Activated CD4-positive, alpha-beta memory T cell treated with anti-CD3 and anti-CD28 coated beads, Interleukin-2, amount 10 ng/mL, durations not matched to agents 7 days and 5 days (primary cell): Measurements from ENCODE around the gene BRAP. TPM values are rescaled to one million over a fixed set of nuclear protein-coding genes. Genes with fewer than 3 reads are reported as not detected.
"Not testable (repeated sequence)": the region's sequence is repeated elsewhere in the genome, so short reads cannot be mapped to it uniquely, and the experiment has no call there.

Experiments used
- CTCF ChIA-PET: fragments of 350-600 bp; sonication (Branson Sonifier 250); formaldehyde crosslinking; loops from one replicate; lab custom pipeline; 2021; ENCODE audit warnings: antibody characterized with exemption, inconsistent platforms; lab: Charles Lee
- POLR2A ChIA-PET: fragments of 350-600 bp; sonication (Branson Sonifier 250); formaldehyde crosslinking; loops from one replicate; lab custom pipeline; 2021; ENCODE audit warnings: antibody characterized with exemption; lab: Charles Lee
- DNase-seq: peaks from one replicate; pipeline ENCODE4 v3.0.0-alpha.2; 2020
- H3K27ac Mint-ChIP-seq: one replicate; pipeline ENCODE4 v1.8.0; 2021; ENCODE audit warnings: mild to moderate bottlenecking, mixed read lengths
- H3K27me3 Mint-ChIP-seq: one replicate; pipeline ENCODE4 v1.8.0; 2021; ENCODE audit warnings: mixed read lengths
- H3K36me3 Mint-ChIP-seq: one replicate; pipeline ENCODE4 v1.8.0; 2021; ENCODE audit warnings: low read depth, mixed read lengths
- H3K4me1 Mint-ChIP-seq: one replicate; pipeline ENCODE4 v1.8.0; 2021; ENCODE audit warnings: mixed read lengths
- H3K4me3 Mint-ChIP-seq: one replicate; pipeline ENCODE4 v1.8.0; 2021; ENCODE audit warnings: mild to moderate bottlenecking, mixed read lengths
- H3K9me3 Mint-ChIP-seq: one replicate; pipeline ENCODE4 v1.8.0; 2021; ENCODE audit warnings: mixed read lengths
- total RNA-seq, 2 experiments: library from RNA; stranded (reverse); gene quantifications; one replicate each; pipeline ENCODE4 v1.2.3, GENCODE V29; 2021

Gene BRAP
- total RNA-seq, 2 experiments from 2014 or later: 18.1 to 19.4 TPM

- no peak for DNase-seq
- no peak overlapping the region for H3K4me3 Mint-ChIP-seq
- H3K36me3 Mint-ChIP-seq: no peaks in the 10 kb centered on the region
- H3K27me3 Mint-ChIP-seq: no peaks in the 10 kb centered on the region
- POLR2A ChIA-PET: no interaction called here
- no peak overlapping the region for H3K27ac Mint-ChIP-seq
- H3K9me3 Mint-ChIP-seq: no peaks in the 10 kb centered on the region
- CTCF ChIA-PET: interaction anchor here (0.9 kb wide), 1 partner anchor 232 kb away, joined by 3 read pairs; no protein-coding TSS in a partner anchor
- no peaks in the 10 kb centered on the region for H3K4me1 Mint-ChIP-seq
Observed at GRCh38 chr12:111628505-111629260, 57.1 kb downstream of the BRAP start.

DNA sequence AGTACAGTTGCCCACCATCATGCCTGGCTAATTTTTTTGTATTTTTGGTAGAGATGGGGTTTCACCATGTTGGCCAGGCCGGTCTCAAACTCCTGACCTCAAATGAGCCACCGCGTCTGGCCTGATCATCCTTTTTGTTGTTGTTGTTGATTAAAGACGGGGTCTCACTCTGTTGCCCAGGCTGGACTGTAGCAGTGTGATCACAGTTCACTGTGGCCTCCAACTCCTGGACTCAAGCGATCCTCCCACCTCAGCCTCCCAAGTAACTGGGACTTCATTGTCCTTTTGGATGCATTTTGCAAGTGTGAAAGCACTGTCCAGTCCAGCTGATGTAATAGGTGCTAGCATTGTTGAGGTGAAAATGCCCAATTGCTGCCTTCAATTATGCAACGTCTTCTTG lies 59.5 kb downstream of the BRAP start:
- no peaks in the 10 kb centered on the region for H3K9me3 Mint-ChIP-seq
- CTCF ChIA-PET: no interaction called here

DNA sequence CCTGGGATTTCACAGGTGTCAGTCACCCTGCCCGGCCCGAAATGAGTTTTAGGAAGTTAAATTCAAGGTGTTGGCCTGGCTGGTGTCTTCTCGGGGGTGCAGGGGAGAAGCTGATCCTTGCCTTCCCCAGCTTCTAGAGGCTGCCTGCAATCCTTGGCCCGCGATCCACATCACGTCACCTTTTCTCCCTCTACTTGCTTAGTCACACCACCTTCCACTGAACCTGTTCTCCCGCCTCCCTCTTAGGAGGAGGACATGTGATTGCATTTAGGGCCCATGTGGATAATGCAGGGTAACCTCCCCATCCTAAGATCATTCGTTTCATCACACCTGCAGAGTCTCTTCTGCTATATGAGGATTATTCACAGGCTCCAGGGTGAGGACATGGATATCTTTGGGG lies 61.2 kb downstream of the BRAP start:
- CTCF ChIA-PET: no interaction called here
- no peak for DNase-seq
- H3K36me3 Mint-ChIP-seq: no peaks in the 10 kb centered on the region
- no peak overlapping the region for H3K4me3 Mint-ChIP-seq
- H3K27me3 Mint-ChIP-seq: peaks cover 3% of the 10 kb centered on the region
- H3K4me1 Mint-ChIP-seq: no peaks in the 10 kb centered on the region
- no peaks in the 10 kb centered on the region for H3K9me3 Mint-ChIP-seq
- H3K27ac Mint-ChIP-seq: no peak overlapping the region
- POLR2A ChIA-PET: no interaction called here

More for the DNA sequence above, 59.5 kb downstream of the BRAP start:
- Mint-ChIP-seq H3K4me1 (no peaks in the 10 kb centered on the region), H3K27me3 (no peaks in the 10 kb centered on the region), H3K27ac (no peak overlapping the region), H3K36me3 (no peaks in the 10 kb centered on the region), H3K4me3 (no peak overlapping the region)
- no peak for DNase-seq
- POLR2A ChIA-PET: no interaction called here

- H3K4me3 Mint-ChIP-seq, CTCF ChIA-PET, H3K27ac Mint-ChIP-seq, H3K9me3 Mint-ChIP-seq, H3K4me1 Mint-ChIP-seq, H3K27me3 Mint-ChIP-seq, POLR2A ChIA-PET, H3K36me3 Mint-ChIP-seq, DNase-seq: not testable (repeated sequence)
Observed at GRCh38 chr12:111617841-111618240, 67.9 kb downstream of the BRAP start.

GRCh38 chr12:111616177-111616623 lies 69.6 kb downstream of the BRAP start:
- CTCF ChIA-PET: no interaction called here
- Mint-ChIP-seq H3K27me3 (peaks cover 3% of the 10 kb centered on the region), H3K27ac (no peak overlapping the region), H3K36me3 (no peaks in the 10 kb centered on the region), H3K4me3 (no peak overlapping the region), H3K9me3 (no peaks in the 10 kb centered on the region), H3K4me1 (peaks cover 7% of the 10 kb centered on the region)
- POLR2A ChIA-PET: no interaction called here
- DNase-seq: no peak

GRCh38 chr12:111607239-111607638 lies 78.5 kb downstream of the BRAP start:
- POLR2A ChIA-PET: no interaction called here
- no peak overlapping the region for H3K27ac Mint-ChIP-seq
- DNase-seq: no peak
- CTCF ChIA-PET: interaction anchor here (1.1 kb wide), 1 partner anchor 16 kb away, joined by 3 read pairs; no protein-coding TSS in a partner anchor
- H3K4me3 Mint-ChIP-seq: no peak overlapping the region
- H3K36me3 Mint-ChIP-seq: no peaks in the 10 kb centered on the region
- H3K27me3 Mint-ChIP-seq: no peaks in the 10 kb centered on the region
- peaks cover 4% of the 10 kb centered on the region for H3K4me1 Mint-ChIP-seq
- H3K9me3 Mint-ChIP-seq: no peaks in the 10 kb centered on the region

DNA sequence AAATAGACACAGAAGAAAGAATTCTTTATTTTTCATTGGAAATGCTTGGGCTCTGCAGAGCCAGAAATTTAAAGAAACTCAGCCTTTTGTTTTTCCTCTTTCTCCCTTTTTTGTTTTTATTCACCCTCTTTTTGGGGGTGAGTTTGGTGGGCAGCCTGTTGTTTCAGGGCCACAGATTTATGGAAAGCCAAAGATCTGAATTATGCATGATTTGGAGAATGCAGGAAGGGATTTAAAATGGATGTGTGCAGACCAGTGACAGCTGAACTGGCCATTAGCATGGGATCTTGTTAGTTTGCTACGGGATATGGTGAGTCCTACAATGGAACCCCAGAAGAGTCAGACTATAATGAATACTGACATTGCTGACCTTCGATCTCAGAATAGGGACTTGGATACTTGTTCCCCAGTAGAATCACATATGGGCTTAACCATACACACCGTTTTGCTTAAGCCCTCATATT lies 79.0 kb downstream of the BRAP start:
- POLR2A ChIA-PET: no interaction called here
- H3K27ac Mint-ChIP-seq: no peak overlapping the region
- no peak for DNase-seq
- H3K27me3 Mint-ChIP-seq: no peaks in the 10 kb centered on the region
- peaks cover 1% of the 10 kb centered on the region for H3K4me1 Mint-ChIP-seq
- H3K9me3 Mint-ChIP-seq: no peaks in the 10 kb centered on the region
- no peaks in the 10 kb centered on the region for H3K36me3 Mint-ChIP-seq
- CTCF ChIA-PET: interaction anchor here (0.6 to 1.1 kb wide), 2 partner anchors 15 to 157 kb away, joined by 3 read pairs; no protein-coding TSS in a partner anchor
- no peak overlapping the region for H3K4me3 Mint-ChIP-seq

DNA sequence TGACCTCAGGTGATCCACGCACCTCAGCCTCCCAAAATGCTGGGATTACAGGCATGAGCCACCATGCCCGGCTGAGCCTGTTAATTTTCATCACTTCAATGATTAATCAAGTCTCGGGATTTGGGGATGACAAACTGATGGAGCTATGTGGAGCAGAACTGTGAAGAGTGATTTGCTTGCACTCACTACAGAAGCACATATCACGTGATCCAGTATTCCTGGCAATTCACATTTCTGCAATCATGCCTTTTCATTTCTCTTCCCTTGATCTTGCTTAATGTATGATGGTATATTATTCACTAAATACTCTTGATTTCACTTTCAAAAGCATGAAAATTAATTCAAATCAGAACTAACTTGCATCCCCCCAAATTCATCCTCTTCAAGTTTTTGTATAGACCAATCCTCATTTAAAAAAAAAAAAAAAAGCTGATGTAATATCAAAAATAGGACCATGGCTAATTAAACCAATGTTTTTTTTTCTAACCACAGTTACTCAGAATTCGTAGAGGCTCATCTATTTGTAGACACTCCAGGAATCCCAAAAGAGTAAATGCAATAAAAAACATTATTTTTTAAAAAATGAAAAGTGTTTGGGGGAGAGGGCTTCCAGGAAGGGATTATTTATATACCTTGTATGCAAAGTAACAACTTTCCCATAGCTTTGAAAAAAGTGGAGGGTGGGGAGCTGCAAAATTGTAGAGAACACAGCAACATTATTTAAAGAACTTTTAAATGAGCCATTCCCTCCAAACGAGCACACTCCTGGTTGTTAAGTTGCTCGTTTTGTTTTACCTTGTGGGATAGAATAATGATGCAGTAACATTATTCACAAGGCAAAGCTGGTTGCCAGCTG lies 79.6 kb downstream of the BRAP start:
- Mint-ChIP-seq H3K4me1 (no peaks in the 10 kb centered on the region), H3K27me3 (no peaks in the 10 kb centered on the region), H3K27ac (no peak overlapping the region), H3K9me3 (no peaks in the 10 kb centered on the region), H3K4me3 (no peak overlapping the region), H3K36me3 (no peaks in the 10 kb centered on the region)
- POLR2A ChIA-PET: no interaction called here
- CTCF ChIA-PET: interaction anchor here (0.6 to 1.1 kb wide), 2 partner anchors 15 to 156 kb away, joined by 3 read pairs; no protein-coding TSS in a partner anchor
- no peak for DNase-seq

DNA sequence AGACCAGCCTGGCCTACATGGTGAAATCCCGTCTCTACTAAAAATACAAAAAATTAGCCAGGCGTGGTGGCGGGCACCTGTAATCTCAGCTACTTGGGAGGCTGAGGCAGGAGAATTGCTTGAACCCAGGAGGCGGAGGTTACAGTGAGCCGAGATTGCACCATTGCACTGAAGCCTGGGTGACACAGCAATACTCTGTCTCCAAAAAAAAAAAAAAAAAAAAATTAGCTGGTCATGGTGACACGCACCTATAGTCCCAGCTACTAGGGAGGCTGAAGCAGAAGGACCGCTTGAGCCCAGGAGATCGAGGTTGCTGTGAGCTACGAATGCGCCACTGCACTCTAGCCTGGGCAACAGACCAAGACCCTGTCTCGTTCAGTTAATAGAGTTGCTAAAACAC lies 82.9 kb downstream of the BRAP start:
- H3K27me3 Mint-ChIP-seq, DNase-seq, H3K27ac Mint-ChIP-seq, CTCF ChIA-PET, POLR2A ChIA-PET, H3K9me3 Mint-ChIP-seq, H3K36me3 Mint-ChIP-seq, H3K4me1 Mint-ChIP-seq, H3K4me3 Mint-ChIP-seq: not testable (repeated sequence)

- H3K9me3 Mint-ChIP-seq: no peaks in the 10 kb centered on the region
- H3K4me1 Mint-ChIP-seq: peaks cover 11% of the 10 kb centered on the region
- ChIA-PET POLR2A (no interaction called here), CTCF (no interaction called here)
- no peak for DNase-seq
- H3K4me3 Mint-ChIP-seq: no peak overlapping the region
- H3K36me3 Mint-ChIP-seq: peaks cover 4% of the 10 kb centered on the region
- H3K27ac Mint-ChIP-seq: no peak overlapping the region
- no peaks in the 10 kb centered on the region for H3K27me3 Mint-ChIP-seq
Observed at GRCh38 chr12:111602348-111602747, 83.4 kb downstream of the BRAP start.

GRCh38 chr12:111600986-111601385 lies 84.8 kb downstream of the BRAP start:
- CTCF ChIA-PET, H3K27me3 Mint-ChIP-seq, H3K36me3 Mint-ChIP-seq, DNase-seq, POLR2A ChIA-PET, H3K9me3 Mint-ChIP-seq, H3K4me3 Mint-ChIP-seq, H3K27ac Mint-ChIP-seq: not testable (repeated sequence)
- peaks cover 24% of the 10 kb centered on the region for H3K4me1 Mint-ChIP-seq

DNA sequence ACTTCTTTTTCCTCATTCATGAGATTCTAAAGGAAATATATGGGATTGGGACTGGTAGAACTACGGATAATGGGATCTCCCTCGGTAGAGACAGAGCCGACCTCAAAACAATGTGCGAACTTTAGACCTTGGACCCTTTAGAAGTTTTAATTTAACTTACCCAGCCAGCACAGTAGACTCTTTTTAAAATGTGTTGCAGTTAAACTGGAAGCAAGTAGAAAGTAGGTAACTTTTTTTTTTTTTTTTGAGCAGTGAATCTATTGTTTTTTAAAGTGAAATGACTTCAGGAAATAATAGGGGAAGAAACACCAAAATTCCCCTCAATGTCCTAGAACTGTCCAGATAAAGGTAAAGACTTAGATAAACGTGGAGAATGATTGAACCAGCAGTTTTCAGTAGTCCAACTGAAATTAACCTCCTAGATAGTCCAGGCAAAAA lies 85.5 kb downstream of the BRAP start:
- Mint-ChIP-seq H3K9me3 (no peaks in the 10 kb centered on the region), H3K27ac (peak overlapping the region; percentile 70), H3K4me1 (peaks cover 27% of the 10 kb centered on the region), H3K4me3 (peak overlapping the region; percentile 81), H3K36me3 (peaks cover 5% of the 10 kb centered on the region), H3K27me3 (no peaks in the 10 kb centered on the region)
- ChIA-PET CTCF (no interaction called here), POLR2A (no interaction called here)
- no peak for DNase-seq
